ENCODE results near the gene ZBTB32. TPM values are rescaled to one million over a fixed set of nuclear protein-coding genes. Genes with fewer than 3 reads are reported as not detected.
A peak's percentile ranks its signal among the peaks of the same experiment; 100 is the strongest.
"Not testable (repeated sequence)": the region's sequence is repeated elsewhere in the genome, so short reads cannot be mapped to it uniquely, and the experiment has no call there.

Gene ZBTB32, protein sequence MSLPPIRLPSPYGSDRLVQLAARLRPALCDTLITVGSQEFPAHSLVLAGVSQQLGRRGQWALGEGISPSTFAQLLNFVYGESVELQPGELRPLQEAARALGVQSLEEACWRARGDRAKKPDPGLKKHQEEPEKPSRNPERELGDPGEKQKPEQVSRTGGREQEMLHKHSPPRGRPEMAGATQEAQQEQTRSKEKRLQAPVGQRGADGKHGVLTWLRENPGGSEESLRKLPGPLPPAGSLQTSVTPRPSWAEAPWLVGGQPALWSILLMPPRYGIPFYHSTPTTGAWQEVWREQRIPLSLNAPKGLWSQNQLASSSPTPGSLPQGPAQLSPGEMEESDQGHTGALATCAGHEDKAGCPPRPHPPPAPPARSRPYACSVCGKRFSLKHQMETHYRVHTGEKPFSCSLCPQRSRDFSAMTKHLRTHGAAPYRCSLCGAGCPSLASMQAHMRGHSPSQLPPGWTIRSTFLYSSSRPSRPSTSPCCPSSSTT
- total RNA-seq = not detected in 2 replicates

DNA sequence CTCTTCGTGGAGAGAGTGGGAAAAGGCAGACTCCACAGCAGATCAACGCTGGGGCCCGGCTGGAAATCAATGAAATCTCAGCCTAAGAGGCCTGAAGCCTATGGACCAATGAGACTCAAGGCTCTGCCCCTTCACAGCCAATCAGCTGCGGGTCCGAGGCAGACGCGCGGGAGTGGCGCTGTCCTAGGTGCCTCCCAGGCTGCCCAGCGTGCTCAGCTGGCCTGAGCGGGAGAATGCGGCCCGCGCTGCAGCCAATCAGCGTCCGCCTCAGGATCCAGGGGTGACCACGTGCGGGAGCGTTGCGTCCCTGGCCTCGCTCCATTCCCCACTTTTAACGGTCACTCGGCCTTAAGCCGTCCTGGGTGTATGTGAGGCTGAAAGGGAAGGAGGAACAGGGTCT lies at the start of gene ZBTB32:
Gene ZBTB32 (plus strand): TSS at position 341 of the 400 bp plus-strand sequence. CDS start 10,069 bp downstream, outside the sequence.
- H3K4me3 ChIP-seq (ENCODE audit: low read depth, low read length) = no peak within 1 kb of the TSS
- TF ChIP-seq, protein P1, sequence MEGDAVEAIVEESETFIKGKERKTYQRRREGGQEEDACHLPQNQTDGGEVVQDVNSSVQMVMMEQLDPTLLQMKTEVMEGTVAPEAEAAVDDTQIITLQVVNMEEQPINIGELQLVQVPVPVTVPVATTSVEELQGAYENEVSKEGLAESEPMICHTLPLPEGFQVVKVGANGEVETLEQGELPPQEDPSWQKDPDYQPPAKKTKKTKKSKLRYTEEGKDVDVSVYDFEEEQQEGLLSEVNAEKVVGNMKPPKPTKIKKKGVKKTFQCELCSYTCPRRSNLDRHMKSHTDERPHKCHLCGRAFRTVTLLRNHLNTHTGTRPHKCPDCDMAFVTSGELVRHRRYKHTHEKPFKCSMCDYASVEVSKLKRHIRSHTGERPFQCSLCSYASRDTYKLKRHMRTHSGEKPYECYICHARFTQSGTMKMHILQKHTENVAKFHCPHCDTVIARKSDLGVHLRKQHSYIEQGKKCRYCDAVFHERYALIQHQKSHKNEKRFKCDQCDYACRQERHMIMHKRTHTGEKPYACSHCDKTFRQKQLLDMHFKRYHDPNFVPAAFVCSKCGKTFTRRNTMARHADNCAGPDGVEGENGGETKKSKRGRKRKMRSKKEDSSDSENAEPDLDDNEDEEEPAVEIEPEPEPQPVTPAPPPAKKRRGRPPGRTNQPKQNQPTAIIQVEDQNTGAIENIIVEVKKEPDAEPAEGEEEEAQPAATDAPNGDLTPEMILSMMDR (IDR thresholded peaks at IDR 0.05; ENCODE audit: insufficient read depth, low read depth, low read length) = no peak
- DNase-seq (ENCODE audit: low read depth) = peak; percentile 76

DNA sequence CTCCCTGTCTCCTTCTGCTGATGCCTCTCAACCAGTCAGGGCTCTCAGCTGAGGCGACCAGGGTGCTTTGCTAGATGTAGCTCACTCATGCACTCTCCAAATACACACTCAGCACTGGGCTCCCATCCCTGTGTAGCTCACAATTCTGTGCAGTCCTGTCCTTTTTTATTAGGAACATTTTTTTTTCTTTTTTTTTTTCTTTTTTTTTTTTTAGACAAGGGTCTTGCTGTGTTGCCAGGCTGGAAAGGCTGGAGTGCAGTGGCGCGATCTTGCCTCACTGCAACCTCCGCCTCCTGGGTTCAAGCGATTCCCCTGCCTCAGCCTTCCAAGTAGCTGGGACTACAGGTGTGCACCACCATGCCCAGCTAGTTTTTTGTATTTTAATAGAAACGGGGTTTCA lies 49.5 kb upstream of the ZBTB32 start:
- H3K4me3 ChIP-seq (ENCODE audit: low read depth, low read length); DNase-seq (ENCODE audit: low read depth): not testable (repeated sequence)

DNA sequence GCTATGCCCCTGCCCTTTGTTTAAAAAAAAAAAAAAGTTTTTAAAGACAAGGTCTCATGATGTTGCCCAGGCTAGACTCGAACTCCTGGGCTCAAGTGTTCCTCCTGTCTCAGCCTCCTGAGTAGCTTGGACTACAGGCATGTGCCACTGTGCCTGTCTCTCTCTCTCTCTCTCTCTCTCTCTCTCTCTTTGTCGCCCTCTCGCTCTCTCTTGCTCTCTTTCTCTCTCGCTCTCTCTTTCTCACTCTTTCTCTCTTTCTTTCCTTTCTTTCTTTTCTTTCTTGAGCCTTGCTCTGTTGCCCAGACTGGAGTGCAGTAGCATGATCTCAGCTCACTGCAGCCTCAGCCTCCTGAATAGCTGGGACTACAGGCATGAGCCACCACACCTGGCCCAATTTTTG lies 48.8 kb upstream of the ZBTB32 start:
- TF ChIP-seq, protein P1 (IDR thresholded peaks at IDR 0.05; ENCODE audit: insufficient read depth, low read depth, low read length) = no peak
- DNase-seq (ENCODE audit: low read depth) = no peak
- H3K4me3 ChIP-seq (ENCODE audit: low read depth, low read length) = no peak overlapping the region

DNA sequence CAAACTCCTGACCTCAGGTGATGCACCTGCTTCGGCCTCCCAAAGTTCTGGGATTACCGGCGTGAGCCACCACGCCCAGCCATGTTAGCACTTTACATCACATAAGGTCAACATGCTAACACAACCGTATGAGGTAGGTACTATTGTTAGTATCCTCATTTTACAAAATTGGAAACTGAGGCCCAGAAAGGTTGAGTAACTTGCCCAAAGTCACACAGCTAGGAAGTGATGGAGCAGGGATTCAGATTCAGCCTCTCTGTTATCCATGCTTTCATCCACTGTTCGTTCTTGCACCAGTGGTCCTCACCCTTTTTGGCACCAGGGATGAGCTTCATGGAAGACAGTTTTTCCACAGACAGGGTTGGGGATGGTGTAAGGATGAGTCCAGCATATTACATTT lies 47.7 kb upstream of the ZBTB32 start:
- TF ChIP-seq, protein P1 (IDR thresholded peaks at IDR 0.05; ENCODE audit: insufficient read depth, low read depth, low read length) = no peak
- DNase-seq (ENCODE audit: low read depth) = no peak
- H3K4me3 ChIP-seq (ENCODE audit: low read depth, low read length) = no peak overlapping the region

DNA sequence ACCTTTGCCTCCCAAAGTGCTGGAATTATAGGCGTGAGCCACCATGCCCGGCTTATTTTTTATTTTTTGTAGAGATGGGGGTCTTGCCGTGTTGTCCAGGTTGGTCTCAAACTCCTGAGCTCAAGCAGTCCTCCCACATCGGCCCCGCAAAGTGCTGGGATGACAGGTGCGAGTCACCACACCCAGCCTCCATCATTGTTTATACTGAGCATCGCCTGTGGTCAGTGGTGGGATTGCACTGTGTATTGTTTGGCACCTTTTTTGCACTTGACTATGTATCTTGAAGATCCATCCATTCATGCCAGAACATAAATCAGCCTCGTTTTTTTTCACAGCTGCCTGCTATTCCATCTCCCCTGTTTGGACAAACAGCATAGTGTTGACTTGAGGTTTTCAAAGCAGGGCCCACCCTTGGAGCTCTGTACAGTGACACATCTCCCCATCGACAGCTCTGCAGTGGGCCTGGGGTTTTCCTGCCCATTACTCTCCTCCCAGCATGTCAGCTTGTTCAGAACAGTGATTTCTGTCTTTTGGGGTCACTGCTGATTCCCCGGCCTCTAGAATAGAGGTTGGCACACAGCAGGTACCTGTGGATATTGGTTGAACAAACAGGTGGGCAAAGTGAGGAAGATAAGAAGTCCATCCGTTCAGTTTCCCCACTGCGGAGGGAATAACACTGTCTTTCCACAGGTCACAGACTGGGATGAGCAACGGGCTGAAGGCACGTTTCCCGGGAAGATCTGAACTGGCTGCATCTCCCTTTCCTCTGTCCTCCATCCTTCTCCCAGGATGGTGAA lies 46.3 kb upstream of the ZBTB32 start:
- TF ChIP-seq, protein P1 (IDR thresholded peaks at IDR 0.05; ENCODE audit: insufficient read depth, low read depth, low read length) = peak; percentile 17
- no peak for DNase-seq (ENCODE audit: low read depth)
- no peak overlapping the region for H3K4me3 ChIP-seq (ENCODE audit: low read depth, low read length)

DNA sequence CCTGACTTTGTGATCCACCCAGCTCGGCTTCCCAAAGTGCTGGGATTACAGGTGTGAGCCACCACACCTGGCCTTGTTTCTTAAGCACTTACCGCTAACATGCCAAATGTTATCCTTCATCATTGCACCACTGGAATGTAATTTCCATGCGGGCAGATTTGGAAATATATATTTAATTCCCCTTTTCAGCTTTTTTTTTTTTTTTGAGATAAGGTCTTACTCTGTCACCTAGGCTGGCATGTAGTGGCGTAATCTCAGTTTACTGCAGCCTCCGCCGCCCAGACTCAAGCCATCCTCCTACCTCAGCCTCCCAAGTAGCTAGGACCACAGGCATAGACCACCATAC lies 42.4 kb upstream of the ZBTB32 start:
- no peak for DNase-seq (ENCODE audit: low read depth)
- TF ChIP-seq, protein P1 (IDR thresholded peaks at IDR 0.05; ENCODE audit: insufficient read depth, low read depth, low read length) = no peak
- H3K4me3 ChIP-seq (ENCODE audit: low read depth, low read length) = no peak overlapping the region

DNA sequence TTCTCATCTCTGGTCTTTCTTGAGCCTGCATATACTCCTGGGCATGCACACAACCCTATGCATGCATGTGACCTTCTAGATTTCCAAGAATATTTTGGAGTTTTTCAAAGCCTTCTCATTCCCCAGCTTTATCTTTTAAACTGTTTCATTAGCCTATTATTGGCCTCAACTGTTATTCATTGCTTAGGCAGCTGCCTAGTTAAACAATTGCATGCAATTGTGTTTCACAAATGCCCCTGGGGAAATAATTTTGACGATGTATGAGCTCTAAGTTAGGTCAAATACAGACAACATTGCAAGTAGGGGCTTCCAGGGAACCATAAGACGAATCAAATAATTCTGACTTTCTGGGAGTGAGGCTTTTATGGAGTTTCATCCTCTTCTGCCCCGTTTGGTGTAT lies 40.4 kb upstream of the ZBTB32 start:
- no peak for DNase-seq (ENCODE audit: low read depth)
- TF ChIP-seq, protein P1 (IDR thresholded peaks at IDR 0.05; ENCODE audit: insufficient read depth, low read depth, low read length) = no peak
- no peak overlapping the region for H3K4me3 ChIP-seq (ENCODE audit: low read depth, low read length)
